ENCODE data around the gene NLRP13.
"Not testable (repeated sequence)": the region's sequence is repeated elsewhere in the genome, so short reads cannot be mapped to it uniquely, and the experiment has no call there.

Gene NLRP13

GRCh38 chr19:55930996-55931515 lies 1.1 kb downstream of the NLRP13 start:
- Histone ChIP-seq H3K36me3 (ENCODE audit: control insufficient read depth, insufficient read depth, low read length, severe bottlenecking) (no peaks in the 10 kb centered on the region), H3K27me3 (replicated peaks; ENCODE audit: control insufficient read depth, insufficient read depth, low read length) (no peaks in the 10 kb centered on the region), H3K4me1 (ENCODE audit: control insufficient read depth, insufficient read depth, low read length) (no peaks in the 10 kb centered on the region), H3K9me3 (ENCODE audit: control insufficient read depth, low read length) (peaks cover 3% of the 10 kb centered on the region), H3K9ac (ENCODE audit: low read length) (no peak overlapping the region), H3K4me3 (ENCODE audit: low read length) (no peak overlapping the region)
- no peak for DNase-seq (ENCODE audit: low read depth)

GRCh38 chr19:55929258-55929657 lies 2.9 kb downstream of the NLRP13 start:
- DNase-seq (ENCODE audit: low read depth); H3K4me1 ChIP-seq (ENCODE audit: control insufficient read depth, insufficient read depth, low read length); H3K27me3 ChIP-seq (replicated peaks; ENCODE audit: control insufficient read depth, insufficient read depth, low read length); H3K4me3 ChIP-seq (ENCODE audit: low read length); H3K9me3 ChIP-seq (ENCODE audit: control insufficient read depth, low read length); H3K9ac ChIP-seq (ENCODE audit: low read length); H3K36me3 ChIP-seq (ENCODE audit: control insufficient read depth, insufficient read depth, low read length, severe bottlenecking): not testable (repeated sequence)

- Histone ChIP-seq H3K9ac (ENCODE audit: low read length) (no peak overlapping the region), H3K9me3 (ENCODE audit: control insufficient read depth, low read length) (no peaks in the 10 kb centered on the region), H3K27me3 (replicated peaks; ENCODE audit: control insufficient read depth, insufficient read depth, low read length) (no peaks in the 10 kb centered on the region), H3K36me3 (ENCODE audit: control insufficient read depth, insufficient read depth, low read length, severe bottlenecking) (no peaks in the 10 kb centered on the region), H3K4me3 (ENCODE audit: low read length) (no peak overlapping the region), H3K4me1 (ENCODE audit: control insufficient read depth, insufficient read depth, low read length) (no peaks in the 10 kb centered on the region)
- no peak for DNase-seq (ENCODE audit: low read depth)
Measured at GRCh38 chr19:55927991-55928390, 4.1 kb downstream of the NLRP13 start.

- Histone ChIP-seq H3K27me3 (replicated peaks; ENCODE audit: control insufficient read depth, insufficient read depth, low read length) (no peaks in the 10 kb centered on the region), H3K36me3 (ENCODE audit: control insufficient read depth, insufficient read depth, low read length, severe bottlenecking) (no peaks in the 10 kb centered on the region), H3K9ac (ENCODE audit: low read length) (no peak overlapping the region), H3K4me1 (ENCODE audit: control insufficient read depth, insufficient read depth, low read length) (no peaks in the 10 kb centered on the region), H3K4me3 (ENCODE audit: low read length) (no peak overlapping the region), H3K9me3 (ENCODE audit: control insufficient read depth, low read length) (peaks cover 11% of the 10 kb centered on the region)
- DNase-seq (ENCODE audit: low read depth) = no peak
Measured at GRCh38 chr19:55923556-55923955, 8.6 kb downstream of the NLRP13 start.

- DNase-seq (ENCODE audit: low read depth) = no peak
- Histone ChIP-seq H3K27me3 (replicated peaks; ENCODE audit: control insufficient read depth, insufficient read depth, low read length) (no peaks in the 10 kb centered on the region), H3K9me3 (ENCODE audit: control insufficient read depth, low read length) (peaks cover 6% of the 10 kb centered on the region), H3K36me3 (ENCODE audit: control insufficient read depth, insufficient read depth, low read length, severe bottlenecking) (no peaks in the 10 kb centered on the region), H3K4me1 (ENCODE audit: control insufficient read depth, insufficient read depth, low read length) (no peaks in the 10 kb centered on the region), H3K4me3 (ENCODE audit: low read length) (no peak overlapping the region), H3K9ac (ENCODE audit: low read length) (no peak overlapping the region)
Measured at GRCh38 chr19:55913643-55914268, 18.4 kb downstream of the NLRP13 start.

- Histone ChIP-seq H3K4me3 (ENCODE audit: low read length) (no peak overlapping the region), H3K9me3 (ENCODE audit: control insufficient read depth, low read length) (peaks cover 5% of the 10 kb centered on the region), H3K4me1 (ENCODE audit: control insufficient read depth, insufficient read depth, low read length) (no peaks in the 10 kb centered on the region), H3K36me3 (ENCODE audit: control insufficient read depth, insufficient read depth, low read length, severe bottlenecking) (no peaks in the 10 kb centered on the region), H3K9ac (ENCODE audit: low read length) (no peak overlapping the region), H3K27me3 (replicated peaks; ENCODE audit: control insufficient read depth, insufficient read depth, low read length) (no peaks in the 10 kb centered on the region)
- DNase-seq (ENCODE audit: low read depth) = no peak
Measured at GRCh38 chr19:55912916-55913315, 19.2 kb downstream of the NLRP13 start.

- Histone ChIP-seq H3K9me3 (ENCODE audit: control insufficient read depth, low read length) (peaks cover 5% of the 10 kb centered on the region), H3K4me1 (ENCODE audit: control insufficient read depth, insufficient read depth, low read length) (no peaks in the 10 kb centered on the region), H3K27me3 (replicated peaks; ENCODE audit: control insufficient read depth, insufficient read depth, low read length) (no peaks in the 10 kb centered on the region), H3K9ac (ENCODE audit: low read length) (no peak overlapping the region), H3K4me3 (ENCODE audit: low read length) (no peak overlapping the region), H3K36me3 (ENCODE audit: control insufficient read depth, insufficient read depth, low read length, severe bottlenecking) (no peaks in the 10 kb centered on the region)
- no peak for DNase-seq (ENCODE audit: low read depth)
Measured at GRCh38 chr19:55909801-55910200, 22.3 kb downstream of the NLRP13 start.

GRCh38 chr19:55907746-55908145 lies 24.4 kb downstream of the NLRP13 start:
- H3K27me3 ChIP-seq (replicated peaks; ENCODE audit: control insufficient read depth, insufficient read depth, low read length) = no peaks in the 10 kb centered on the region
- no peak overlapping the region for H3K4me3 ChIP-seq (ENCODE audit: low read length)
- no peak overlapping the region for H3K9ac ChIP-seq (ENCODE audit: low read length)
- DNase-seq (ENCODE audit: low read depth) = no peak
- H3K9me3 ChIP-seq (ENCODE audit: control insufficient read depth, low read length) = peaks cover 5% of the 10 kb centered on the region
- H3K36me3 ChIP-seq (ENCODE audit: control insufficient read depth, insufficient read depth, low read length, severe bottlenecking) = no peaks in the 10 kb centered on the region
- no peaks in the 10 kb centered on the region for H3K4me1 ChIP-seq (ENCODE audit: control insufficient read depth, insufficient read depth, low read length)

GRCh38 chr19:55907286-55907685 lies 24.9 kb downstream of the NLRP13 start:
- Histone ChIP-seq H3K36me3 (ENCODE audit: control insufficient read depth, insufficient read depth, low read length, severe bottlenecking) (no peaks in the 10 kb centered on the region), H3K27me3 (replicated peaks; ENCODE audit: control insufficient read depth, insufficient read depth, low read length) (no peaks in the 10 kb centered on the region), H3K9me3 (ENCODE audit: control insufficient read depth, low read length) (peaks cover 3% of the 10 kb centered on the region), H3K4me3 (ENCODE audit: low read length) (no peak overlapping the region), H3K9ac (ENCODE audit: low read length) (no peak overlapping the region), H3K4me1 (ENCODE audit: control insufficient read depth, insufficient read depth, low read length) (no peaks in the 10 kb centered on the region)
- DNase-seq (ENCODE audit: low read depth) = no peak

- Histone ChIP-seq H3K27me3 (replicated peaks; ENCODE audit: control insufficient read depth, insufficient read depth, low read length) (no peaks in the 10 kb centered on the region), H3K9me3 (ENCODE audit: control insufficient read depth, low read length) (no peaks in the 10 kb centered on the region), H3K4me3 (ENCODE audit: low read length) (no peak overlapping the region), H3K4me1 (ENCODE audit: control insufficient read depth, insufficient read depth, low read length) (no peaks in the 10 kb centered on the region), H3K9ac (ENCODE audit: low read length) (no peak overlapping the region), H3K36me3 (ENCODE audit: control insufficient read depth, insufficient read depth, low read length, severe bottlenecking) (no peaks in the 10 kb centered on the region)
- no peak for DNase-seq (ENCODE audit: low read depth)
Measured at GRCh38 chr19:55902080-55902751, 29.9 kb downstream of the NLRP13 start.

- no peak overlapping the region for H3K9ac ChIP-seq (ENCODE audit: low read length)
- no peaks in the 10 kb centered on the region for H3K9me3 ChIP-seq (ENCODE audit: control insufficient read depth, low read length)
- no peaks in the 10 kb centered on the region for H3K36me3 ChIP-seq (ENCODE audit: control insufficient read depth, insufficient read depth, low read length, severe bottlenecking)
- DNase-seq (ENCODE audit: low read depth) = no peak
- H3K4me3 ChIP-seq (ENCODE audit: low read length) = no peak overlapping the region
- H3K27me3 ChIP-seq (replicated peaks; ENCODE audit: control insufficient read depth, insufficient read depth, low read length) = no peaks in the 10 kb centered on the region
- H3K4me1 ChIP-seq (ENCODE audit: control insufficient read depth, insufficient read depth, low read length) = no peaks in the 10 kb centered on the region
Measured at GRCh38 chr19:55901369-55902079, 30.6 kb downstream of the NLRP13 start.
